ENCODE results near the gene MOCS3.

DNA sequence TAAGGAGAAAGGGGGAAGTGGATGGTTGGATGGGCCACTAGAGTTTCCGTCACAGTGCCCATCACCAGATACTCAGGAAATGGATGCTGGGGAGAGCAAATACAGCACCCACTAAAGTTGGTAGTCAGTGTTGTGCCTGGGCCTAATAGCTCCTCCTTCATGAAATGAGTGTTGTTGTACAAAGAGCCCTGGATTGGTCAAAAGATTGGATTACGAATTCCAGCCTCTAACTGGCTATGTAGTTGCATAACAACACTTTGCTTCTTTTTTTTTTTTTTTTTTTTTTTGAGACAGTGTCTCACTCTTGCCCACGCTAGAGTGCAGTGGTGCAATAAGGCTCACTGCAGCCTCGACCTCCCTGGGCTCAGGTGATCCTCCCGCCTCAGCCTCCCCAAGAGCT is 36.9 kb downstream of the MOCS3 start:
- no peak for TF ChIP-seq EZH2 (IDR thresholded peaks at IDR 0.05; ENCODE audit: insufficient read depth, poor library complexity, severe bottlenecking)
- no peak for TF ChIP-seq EZH2phosphoT487 (IDR thresholded peaks at IDR 0.05; ENCODE audit: insufficient read depth, low read depth)
